ENCODE data around the gene CIC.
A peak's percentile ranks its signal among the peaks of the same experiment; 100 is the strongest.

Gene CIC

DNA sequence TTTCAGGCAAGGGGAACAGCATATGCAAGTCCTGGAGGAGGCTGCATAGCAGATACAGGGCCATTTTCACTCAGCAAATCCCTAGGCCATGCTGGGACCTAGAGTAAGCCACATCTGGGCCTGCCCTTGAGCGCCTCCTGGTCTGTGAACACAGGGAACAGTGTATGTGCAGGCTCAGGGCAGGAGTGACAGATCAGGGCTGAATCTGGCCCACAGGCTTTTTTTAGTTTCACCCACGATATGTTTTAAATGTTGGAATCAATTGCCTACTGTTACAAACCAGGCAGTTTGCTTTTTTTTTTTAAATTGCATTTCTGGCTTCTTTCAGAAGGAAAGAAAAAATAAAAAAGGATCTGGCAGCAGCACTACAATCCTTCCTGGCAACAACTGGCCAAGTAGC, 42.6 kb downstream of the CIC start:
- H3K9ac ChIP-seq (ENCODE audit: insufficient read length) = no peak overlapping the region
- H3K36me3 ChIP-seq (ENCODE audit: insufficient read depth, low read length) = no peaks in the 10 kb centered on the region
- H3K4me3 ChIP-seq = no peak overlapping the region
- no peak for DNase-seq (ENCODE audit: low read depth, low spot score)
- TF ChIP-seq FOXP2 (optimal IDR thresholded peaks at IDR 0.05; ENCODE audit: control extremely low read depth, extremely low read length, insufficient read depth) = no peak
- no peak for TF ChIP-seq POLR2AphosphoS5 (IDR thresholded peaks at IDR 0.05; ENCODE audit: borderline replicate concordance, low read depth, low read length)
- no peak for TF ChIP-seq EZH2 (IDR thresholded peaks at IDR 0.05)
- H3K27ac ChIP-seq = no peak overlapping the region
- no peaks in the 10 kb centered on the region for H3K9me3 ChIP-seq (ENCODE audit: low read depth, low read length)

DNA sequence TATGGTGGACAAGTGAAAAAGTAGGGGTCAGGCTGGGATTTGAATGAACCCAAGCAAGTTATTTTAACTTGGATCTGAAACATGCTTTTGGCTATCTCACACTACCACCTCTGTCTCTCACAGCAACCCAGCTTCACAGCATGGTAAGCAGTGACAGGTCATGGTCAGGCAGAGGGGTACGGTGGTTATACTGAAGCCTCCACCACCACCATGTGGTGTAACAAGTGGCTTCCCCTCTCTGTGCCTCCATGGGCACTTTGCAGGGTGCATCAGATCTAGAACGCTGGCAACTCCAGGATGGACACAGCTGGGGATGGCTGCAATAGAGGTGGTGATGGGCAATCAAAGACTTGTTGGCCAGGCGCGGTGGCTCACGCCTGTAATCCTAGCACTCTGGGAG, 43.3 kb downstream of the CIC start:
- no peak for DNase-seq (ENCODE audit: low read depth, low spot score)
- H3K27ac ChIP-seq = no peak overlapping the region
- no peaks in the 10 kb centered on the region for H3K36me3 ChIP-seq (ENCODE audit: insufficient read depth, low read length)
- H3K4me3 ChIP-seq = no peak overlapping the region
- H3K9ac ChIP-seq (ENCODE audit: insufficient read length) = no peak overlapping the region
- TF ChIP-seq POLR2AphosphoS5 (IDR thresholded peaks at IDR 0.05; ENCODE audit: borderline replicate concordance, low read depth, low read length) = no peak
- TF ChIP-seq FOXP2 (optimal IDR thresholded peaks at IDR 0.05; ENCODE audit: control extremely low read depth, extremely low read length, insufficient read depth) = no peak
- TF ChIP-seq EZH2 (IDR thresholded peaks at IDR 0.05) = no peak
- no peaks in the 10 kb centered on the region for H3K9me3 ChIP-seq (ENCODE audit: low read depth, low read length)

DNA sequence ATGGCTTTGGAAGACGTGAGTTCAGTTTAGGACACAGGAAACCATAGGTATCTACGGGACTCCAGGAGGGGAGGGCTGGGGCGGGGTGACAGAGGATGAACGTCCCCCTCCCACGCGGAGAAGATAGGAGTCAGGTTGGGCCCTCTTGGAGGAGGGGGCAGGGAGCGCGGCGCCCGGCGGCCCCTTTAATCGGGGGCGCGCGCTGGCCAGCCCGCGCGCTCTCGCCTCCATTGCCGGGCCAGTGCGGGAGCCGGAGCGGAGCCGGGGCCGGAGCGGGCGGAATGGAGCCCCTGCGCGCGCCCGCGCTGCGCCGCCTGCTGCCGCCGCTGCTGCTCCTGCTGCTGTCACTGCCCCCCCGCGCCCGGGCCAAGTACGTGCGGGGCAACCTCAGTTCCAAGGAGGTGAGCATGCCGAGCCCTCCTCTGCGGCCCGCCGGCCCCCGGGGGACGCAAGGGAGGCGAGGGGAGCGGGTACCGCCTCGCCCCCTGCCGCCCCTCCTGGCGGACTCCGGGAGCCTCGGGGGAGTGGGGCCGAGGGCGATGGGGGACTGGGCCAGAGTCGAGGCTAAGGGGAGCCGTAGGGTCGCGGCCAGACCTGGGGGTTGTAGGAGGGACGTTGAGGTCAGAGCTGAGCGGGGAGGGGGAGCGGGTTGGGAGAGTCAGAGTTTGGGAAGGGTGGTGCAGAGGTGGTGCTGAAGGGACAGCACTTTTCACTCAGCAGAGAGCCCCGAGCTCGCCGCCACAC, 44.2 kb downstream of the CIC start, which contains the start of gene TMEM145:
Gene TMEM145 (plus strand): TSS at position 214 of the 744 bp plus-strand sequence. CDS start 68 bp downstream, at position 282.
- Histone ChIP-seq H3K4me3 (peak within 1 kb of the TSS; percentile 28), H3K9me3 (ENCODE audit: low read depth, low read length) (no peaks in the 10 kb centered on the region), H3K27ac (no peak within 1 kb of the TSS), H3K36me3 (ENCODE audit: insufficient read depth, low read length) (no peaks in the 10 kb centered on the region), H3K9ac (ENCODE audit: insufficient read length) (no peak within 1 kb of the TSS)
- TF ChIP-seq FOXP2 (optimal IDR thresholded peaks at IDR 0.05; ENCODE audit: control extremely low read depth, extremely low read length, insufficient read depth) = no peak
- TF ChIP-seq POLR2AphosphoS5 (IDR thresholded peaks at IDR 0.05; ENCODE audit: borderline replicate concordance, low read depth, low read length) = no peak
- no peak for TF ChIP-seq EZH2 (IDR thresholded peaks at IDR 0.05)
- DNase-seq (ENCODE audit: low read depth, low spot score) = no peak

DNA sequence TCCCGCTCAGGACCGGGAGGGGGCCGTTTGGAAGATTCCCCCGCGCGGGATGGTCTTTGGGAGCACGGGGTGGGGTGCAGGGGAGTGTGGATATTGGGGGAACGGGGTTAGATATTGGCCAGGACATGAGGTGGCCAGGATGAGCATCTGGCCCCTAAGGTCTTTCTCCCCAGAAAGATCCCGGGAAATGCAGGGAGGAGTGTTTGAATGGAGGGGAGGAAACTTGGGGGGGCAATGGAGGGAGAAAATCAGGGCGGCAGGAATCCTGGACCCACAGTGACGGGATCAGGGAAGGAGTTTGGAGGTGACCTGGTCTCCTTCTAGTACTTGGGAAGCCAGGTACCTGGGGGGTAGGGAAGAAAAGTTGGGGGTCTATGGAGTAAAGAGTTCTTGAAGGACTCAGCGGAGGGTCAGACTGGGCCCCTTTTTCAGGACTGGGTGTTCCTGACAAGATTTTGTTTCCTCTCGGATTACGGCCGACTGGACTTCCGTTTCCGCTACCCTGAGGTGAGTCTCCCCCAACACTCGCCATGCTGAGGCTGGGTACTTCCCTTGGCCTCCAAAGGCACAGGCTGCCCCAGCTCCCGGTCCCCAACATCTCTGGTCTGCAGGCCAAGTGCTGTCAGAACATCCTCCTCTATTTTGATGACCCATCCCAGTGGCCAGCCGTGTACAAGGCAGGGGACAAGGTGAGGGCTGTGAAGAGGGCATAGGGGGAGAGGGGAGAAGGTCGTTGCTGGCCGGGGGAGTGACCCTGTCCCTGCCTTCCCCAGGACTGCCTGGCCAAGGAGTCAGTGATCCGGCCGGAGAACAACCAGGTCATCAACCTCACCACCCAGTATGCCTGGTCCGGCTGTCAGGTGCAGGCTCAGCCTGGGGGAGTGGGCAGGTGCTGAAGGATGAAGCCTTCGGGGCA, 45.0 kb downstream of the CIC start:
- DNase-seq (ENCODE audit: low read depth, low spot score) = no peak
- no peak for TF ChIP-seq EZH2 (IDR thresholded peaks at IDR 0.05)
- no peak for TF ChIP-seq FOXP2 (optimal IDR thresholded peaks at IDR 0.05; ENCODE audit: control extremely low read depth, extremely low read length, insufficient read depth)
- Histone ChIP-seq H3K9ac (ENCODE audit: insufficient read length) (no peak overlapping the region), H3K36me3 (ENCODE audit: insufficient read depth, low read length) (no peaks in the 10 kb centered on the region), H3K27ac (no peak overlapping the region), H3K4me3 (no peak overlapping the region), H3K9me3 (ENCODE audit: low read depth, low read length) (no peaks in the 10 kb centered on the region)

DNA sequence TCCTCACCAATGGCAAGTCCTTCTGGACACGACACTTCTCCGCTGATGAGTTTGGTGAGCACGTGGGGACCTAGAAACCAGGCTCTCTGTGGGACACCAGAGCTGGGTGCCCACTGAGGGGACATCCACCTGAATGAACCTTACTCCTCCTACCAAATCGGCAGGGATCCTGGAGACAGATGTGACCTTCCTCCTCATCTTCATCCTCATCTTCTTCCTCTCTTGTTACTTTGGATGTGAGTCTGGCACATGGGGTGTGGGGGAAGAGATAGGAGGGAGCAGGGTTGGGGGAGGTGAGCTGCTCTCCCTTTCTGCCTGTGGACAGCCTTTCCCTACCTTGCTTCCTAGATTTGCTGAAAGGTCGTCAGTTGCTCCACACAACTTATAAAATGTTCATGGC, 46.0 kb downstream of the CIC start:
- Histone ChIP-seq H3K27ac (no peak overlapping the region), H3K9me3 (ENCODE audit: low read depth, low read length) (no peaks in the 10 kb centered on the region), H3K36me3 (ENCODE audit: insufficient read depth, low read length) (no peaks in the 10 kb centered on the region), H3K9ac (ENCODE audit: insufficient read length) (no peak overlapping the region), H3K4me3 (no peak overlapping the region)
- TF ChIP-seq EZH2 (IDR thresholded peaks at IDR 0.05) = no peak
- no peak for DNase-seq (ENCODE audit: low read depth, low spot score)

DNA sequence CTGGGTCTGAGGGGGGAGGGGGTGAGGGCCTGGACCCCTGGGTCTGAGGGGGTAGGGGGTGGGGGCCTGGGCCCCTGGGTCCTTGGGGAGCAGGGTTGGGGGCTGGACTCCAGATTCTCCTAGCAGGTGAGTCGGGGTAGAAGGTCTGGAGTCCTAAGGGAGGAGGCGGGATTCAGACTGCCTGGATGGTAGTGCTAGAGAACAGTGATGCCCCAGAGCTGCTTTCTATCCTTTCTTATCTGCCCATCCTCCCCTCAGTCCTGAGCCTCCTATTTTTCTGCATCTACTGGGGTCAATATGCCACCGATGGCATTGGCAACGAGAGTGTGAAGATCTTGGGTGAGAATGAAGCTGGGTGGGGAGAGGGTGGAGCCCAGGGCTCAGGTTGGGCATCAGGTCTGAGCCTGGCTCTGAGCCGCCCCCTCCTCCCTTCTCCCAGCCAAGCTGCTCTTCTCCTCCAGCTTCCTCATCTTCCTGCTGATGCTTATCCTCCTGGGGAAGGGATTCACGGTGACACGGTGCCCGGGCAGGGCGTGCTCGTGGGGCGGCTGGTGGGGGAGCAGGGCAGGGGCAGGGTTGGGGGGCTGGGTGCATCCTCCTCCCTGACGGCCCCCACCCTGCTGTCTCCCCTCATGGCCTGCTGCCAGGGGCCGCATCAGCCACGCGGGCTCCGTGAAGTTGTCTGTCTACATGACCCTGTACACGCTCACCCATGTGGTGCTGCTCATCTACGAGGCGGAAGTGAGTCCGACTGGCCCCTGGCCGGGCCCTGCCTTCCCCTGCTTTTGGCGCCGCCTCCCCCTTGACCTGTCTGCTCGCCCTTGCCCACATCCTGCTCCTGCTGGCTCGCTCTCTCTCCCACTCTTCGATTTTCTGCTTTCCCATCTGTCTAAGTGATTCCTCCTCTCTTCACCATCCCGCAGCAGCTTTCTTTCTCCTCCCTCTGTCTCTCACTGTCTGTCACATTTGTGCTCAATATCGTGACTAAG, 47.5 kb downstream of the CIC start:
- Histone ChIP-seq H3K9ac (ENCODE audit: insufficient read length) (no peak overlapping the region), H3K4me3 (no peak overlapping the region), H3K9me3 (ENCODE audit: low read depth, low read length) (no peaks in the 10 kb centered on the region), H3K27ac (no peak overlapping the region), H3K36me3 (ENCODE audit: insufficient read depth, low read length) (no peaks in the 10 kb centered on the region)
- TF ChIP-seq POLR2AphosphoS5 (IDR thresholded peaks at IDR 0.05; ENCODE audit: borderline replicate concordance, low read depth, low read length) (no peak), FOXP2 (optimal IDR thresholded peaks at IDR 0.05; ENCODE audit: control extremely low read depth, extremely low read length, insufficient read depth) (no peak), EZH2 (IDR thresholded peaks at IDR 0.05) (no peak)
- DNase-seq (ENCODE audit: low read depth, low spot score) = no peak

DNA sequence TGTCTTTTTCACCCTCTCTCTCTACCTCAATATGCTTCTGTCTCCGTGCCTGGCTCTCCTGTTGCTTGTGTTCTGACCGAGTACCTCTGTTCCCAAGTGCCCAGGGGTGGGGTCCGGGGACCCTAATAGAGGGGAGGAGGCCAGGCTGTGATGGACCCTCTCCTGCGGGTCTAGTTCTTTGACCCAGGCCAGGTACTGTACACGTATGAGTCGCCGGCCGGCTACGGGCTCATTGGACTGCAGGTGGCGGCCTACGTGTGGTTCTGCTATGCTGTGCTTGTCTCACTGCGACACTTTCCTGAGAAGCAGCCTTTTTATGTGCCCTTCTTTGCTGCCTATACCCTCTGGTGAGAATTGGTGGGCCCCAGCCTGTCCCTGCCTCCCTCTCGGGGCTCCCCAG, 48.5 kb downstream of the CIC start:
- Histone ChIP-seq H3K9me3 (ENCODE audit: low read depth, low read length) (no peaks in the 10 kb centered on the region), H3K9ac (ENCODE audit: insufficient read length) (no peak overlapping the region), H3K27ac (no peak overlapping the region), H3K36me3 (ENCODE audit: insufficient read depth, low read length) (no peaks in the 10 kb centered on the region), H3K4me3 (no peak overlapping the region)
- DNase-seq (ENCODE audit: low read depth, low spot score) = no peak
- TF ChIP-seq POLR2AphosphoS5 (IDR thresholded peaks at IDR 0.05; ENCODE audit: borderline replicate concordance, low read depth, low read length) (no peak), FOXP2 (optimal IDR thresholded peaks at IDR 0.05; ENCODE audit: control extremely low read depth, extremely low read length, insufficient read depth) (no peak), EZH2 (IDR thresholded peaks at IDR 0.05) (no peak)

DNA sequence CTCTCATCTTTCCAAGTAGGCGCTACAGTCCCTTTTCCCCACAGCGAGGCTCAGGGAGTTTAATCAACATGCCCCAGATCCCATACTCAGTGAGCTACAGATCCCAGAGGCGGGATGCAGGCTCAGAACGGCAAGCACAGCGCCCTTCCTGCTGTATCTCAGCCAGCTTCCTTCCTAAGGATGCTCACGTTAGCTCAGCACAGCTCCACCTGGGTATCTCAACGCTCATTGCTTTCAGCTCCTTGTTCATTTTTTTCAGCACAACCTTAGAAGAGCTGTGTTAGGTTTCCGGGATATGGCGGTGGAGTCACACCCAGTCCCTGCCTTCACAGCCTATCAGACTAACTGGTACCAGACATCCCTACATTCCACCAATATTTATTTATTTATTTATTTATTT, 53.3 kb downstream of the CIC start:
- DNase-seq (ENCODE audit: low read depth, low spot score) = no peak
- H3K4me3 ChIP-seq = no peak overlapping the region
- TF ChIP-seq EZH2 (IDR thresholded peaks at IDR 0.05) (no peak), POLR2AphosphoS5 (IDR thresholded peaks at IDR 0.05; ENCODE audit: borderline replicate concordance, low read depth, low read length) (no peak), FOXP2 (optimal IDR thresholded peaks at IDR 0.05; ENCODE audit: control extremely low read depth, extremely low read length, insufficient read depth) (no peak)
- H3K36me3 ChIP-seq (ENCODE audit: insufficient read depth, low read length) = no peaks in the 10 kb centered on the region
- no peaks in the 10 kb centered on the region for H3K9me3 ChIP-seq (ENCODE audit: low read depth, low read length)
- H3K27ac ChIP-seq = no peak overlapping the region
- H3K9ac ChIP-seq (ENCODE audit: insufficient read length) = no peak overlapping the region
